HL-60/S4 treated with phorbol 12-myristate 13-acetate at 8.2 ng/mL for 4 days and 3 days (cell line): ENCODE measurements around the gene CYSRT1.
"Not testable (repeated sequence)": the region's sequence is repeated elsewhere in the genome, so short reads cannot be mapped to it uniquely, and the experiment has no call there.

Experiments used
- in situ Hi-C: fragments of 300-500 bp; cut with MboI; formaldehyde crosslinking; loops from 2 replicates; pipeline ENCODE4 v1.15.0; 2022; ENCODE audit warnings: low sequenced_read_pairs

Gene CYSRT1

GRCh38 chr9:137234055-137234697 lies 9.2 kb downstream of the CYSRT1 start:
- in situ Hi-C loops, result no loop called here

GRCh38 chr9:137234758-137235423 lies 9.9 kb downstream of the CYSRT1 start:
- in situ Hi-C loops, result no loop called here

- in situ Hi-C loops, result no loop called here
Observed at GRCh38 chr9:137235424-137236237, 10.7 kb downstream of the CYSRT1 start.

- in situ Hi-C loops, result no loop called here
Observed at GRCh38 chr9:137236238-137236935, 11.4 kb downstream of the CYSRT1 start.

- in situ Hi-C loops, result no loop called here
Observed at GRCh38 chr9:137236936-137237421, 12.0 kb downstream of the CYSRT1 start.

- in situ Hi-C loops, result no loop called here
Observed at GRCh38 chr9:137237759-137238726, 13.1 kb downstream of the CYSRT1 start.

GRCh38 chr9:137239541-137240200 lies 14.7 kb downstream of the CYSRT1 start:
- in situ Hi-C loops, result not testable (repeated sequence)

- in situ Hi-C loops, result no loop called here
Observed at GRCh38 chr9:137240318-137240840, 15.4 kb downstream of the CYSRT1 start.

GRCh38 chr9:137240841-137241489 lies 16.0 kb downstream of the CYSRT1 start, which contains the start of gene TUBB4B:
Gene TUBB4B, plus strand, starts transcription at chr9:137241287. Its CDS starts 74 bp downstream, at chr9:137241361.
- in situ Hi-C loops, result no loop called here

GRCh38 chr9:137241490-137242268 lies 16.7 kb downstream of the CYSRT1 start:
- in situ Hi-C loops, result no loop called here

GRCh38 chr9:137242269-137243203 lies 17.6 kb downstream of the CYSRT1 start:
- in situ Hi-C loops, result no loop called here

GRCh38 chr9:137243266-137243625 lies 18.3 kb downstream of the CYSRT1 start:
- in situ Hi-C loops, result not testable (repeated sequence)

- in situ Hi-C loops, result no loop called here
Observed at GRCh38 chr9:137243626-137244485, 18.9 kb downstream of the CYSRT1 start.

GRCh38 chr9:137244486-137245449 lies 19.8 kb downstream of the CYSRT1 start:
- in situ Hi-C loops, result no loop called here
